NCI-H2081 (cell line): ENCODE results near the gene MAMDC4.
A peak's percentile ranks its signal among the peaks of the same experiment; 100 is the strongest.

Experiments used
- DNase-seq, 2 experiments: peaks; one replicate each; lab custom pipeline; 2025; lab: John Stamatoyannopoulos, UW

Gene MAMDC4

GRCh38 chr9:136849960-136850865 is 1.9 kb upstream of the MAMDC4 start:
- DNase-seq, result no peak

- DNase-seq, result no peak
These were observed 1.0 kb upstream of the MAMDC4 start for GRCh38 chr9:136850866-136851775.

GRCh38 chr9:136852664-136853595 is 784 bp downstream of the MAMDC4 start:
- DNase-seq, result no peak

- DNase-seq, result no peak
These were observed 1.5 kb downstream of the MAMDC4 start for GRCh38 chr9:136853596-136854112.

- no peak for DNase-seq
These were observed 2.1 kb downstream of the MAMDC4 start for GRCh38 chr9:136854113-136854841.

GRCh38 chr9:136854842-136855460 is 2.8 kb downstream of the MAMDC4 start:
- DNase-seq, result no peak

GRCh38 chr9:136855461-136856078 is 3.4 kb downstream of the MAMDC4 start:
- no peak for DNase-seq

GRCh38 chr9:136856079-136856476 is 3.9 kb downstream of the MAMDC4 start:
- DNase-seq, result no peak

GRCh38 chr9:136856541-136857141 is 4.5 kb downstream of the MAMDC4 start:
- DNase-seq, result no peak

- DNase-seq, result no peak
These were observed 5.0 kb downstream of the MAMDC4 start for GRCh38 chr9:136857166-136857565.

- DNase-seq, result peak in 1 of 2 experiments; percentile 9
These were observed 5.7 kb downstream of the MAMDC4 start for GRCh38 chr9:136857581-136858412.

GRCh38 chr9:136858452-136858843 is 6.3 kb downstream of the MAMDC4 start:
- DNase-seq, result no peak

- DNase-seq, result peak in 1 of 2 experiments; percentile 3
These were observed 7.0 kb downstream of the MAMDC4 start for GRCh38 chr9:136858844-136859757.

- DNase-seq, result no peak
These were observed 8.4 kb downstream of the MAMDC4 start for GRCh38 chr9:136860529-136860928.

- DNase-seq, result no peak
These were observed 9.1 kb downstream of the MAMDC4 start for GRCh38 chr9:136860933-136861873.

- DNase-seq, result no peak
These were observed 9.8 kb downstream of the MAMDC4 start for GRCh38 chr9:136861874-136862457.
